Smooth muscle cell (in vitro differentiated cells): ENCODE measurements around the gene ATF7. TPM values are rescaled to one million over a fixed set of nuclear protein-coding genes. Genes with fewer than 3 reads are reported as not detected.
A peak's percentile ranks its signal among the peaks of the same experiment; 100 is the strongest.

ENCODE experiments used
- DNase-seq: peaks from one replicate; lab custom pipeline; 2025; ENCODE audit not compliant: unreplicated experiment; lab: John Stamatoyannopoulos, UW
- H2AFZ ChIP-seq: fragments of 200-600 bp; sonication (generic); 2 replicates; pipeline ENCODE4 v1.6.0; 2016; ENCODE audit warnings: antibody characterized with exemption, low read depth, mild to moderate bottlenecking
- H3F3A ChIP-seq: fragments of 200-600 bp; sonication (generic); 2 replicates; pipeline ENCODE4 v1.6.0; 2017; ENCODE audit warnings: antibody characterized with exemption, low read depth
- H3K27ac ChIP-seq: fragments of 200-600 bp; sonication (generic); 2 replicates; pipeline ENCODE4 v1.5.1; 2016; ENCODE audit warnings: low read depth, mild to moderate bottlenecking
- H3K27me3 ChIP-seq: fragments of 200-600 bp; sonication (generic); 2 replicates; pipeline ENCODE4 v1.6.1; 2016; ENCODE audit warnings: low read depth, mild to moderate bottlenecking
- H3K36me3 ChIP-seq: fragments of 200-600 bp; sonication (generic); 2 replicates; pipeline ENCODE4 v1.5.1; 2016; ENCODE audit warnings: low read depth
- H3K4me1 ChIP-seq: fragments of 200-600 bp; sonication (generic); 2 replicates; pipeline ENCODE4 v1.5.1; 2016; ENCODE audit warnings: low read depth
- H3K4me2 ChIP-seq: fragments of 200-600 bp; sonication (generic); 2 replicates; pipeline ENCODE4 v1.6.0; 2016; ENCODE audit warnings: mild to moderate bottlenecking
- H3K4me3 ChIP-seq: fragments of 200-600 bp; sonication (generic); 2 replicates; pipeline ENCODE4 v1.5.1; 2016; ENCODE audit warnings: mild to moderate bottlenecking
- H3K79me2 ChIP-seq: fragments of 200-600 bp; sonication (generic); 2 replicates; pipeline ENCODE4 v1.6.0; 2016; ENCODE audit warnings: low read depth, mild to moderate bottlenecking
- H3K9ac ChIP-seq: fragments of 200-600 bp; sonication (generic); 2 replicates; pipeline ENCODE4 v1.6.0; 2016; ENCODE audit warnings: low read depth
- H3K9me3 ChIP-seq: fragments of 200-600 bp; sonication (generic); replicated peaks from 2 replicates; pipeline ENCODE4 v1.5.1; 2016; ENCODE audit warnings: low read depth
- H4K20me1 ChIP-seq: fragments of 200-600 bp; sonication (generic); 2 replicates; pipeline ENCODE4 v1.6.0; 2016; ENCODE audit warnings: low read depth
- WGBS: methylation state at CpG from one replicate; pipeline ENCODE4 v1.1.7; 2016; ENCODE audit warnings: low lambda C conversion rate; 5-methylcytosine and 5-hydroxymethylcytosine counted together
- polyA plus RNA-seq: library from polyadenylated mRNA; unstranded; fragments of >200 nt; fragmentation: Nextera tagmentation; extraction: Ambion mirVana; gene quantifications from 2 replicates; pipeline ENCODE4 v1.2.1, GENCODE V29; 2016
- total RNA-seq: library from RNA; depleted of rRNA; stranded (reverse); fragments of >200 nt; gene quantifications from 2 replicates; pipeline ENCODE4 v1.2.3, GENCODE V29; 2014
- TF ChIP-seq, protein P1 (sequence below): fragments of 200-600 bp; sonication (generic); IDR thresholded peaks from 2 replicates; pipeline ENCODE4 v1.5.1; 2017; ENCODE audit warnings: borderline replicate concordance, mild to moderate bottlenecking, antibody characterized with exemption; ENCODE audit not compliant: insufficient read depth, poor library complexity, severe bottlenecking

The ATF7 gene
- total and polyA plus RNA-seq, 2 experiments from 2014 or later = 15.2 to 28.5 TPM

GRCh38 chr12:53479331-53479730 is 146.9 kb downstream of the ATF7 start:
- TF ChIP-seq, protein P1, sequence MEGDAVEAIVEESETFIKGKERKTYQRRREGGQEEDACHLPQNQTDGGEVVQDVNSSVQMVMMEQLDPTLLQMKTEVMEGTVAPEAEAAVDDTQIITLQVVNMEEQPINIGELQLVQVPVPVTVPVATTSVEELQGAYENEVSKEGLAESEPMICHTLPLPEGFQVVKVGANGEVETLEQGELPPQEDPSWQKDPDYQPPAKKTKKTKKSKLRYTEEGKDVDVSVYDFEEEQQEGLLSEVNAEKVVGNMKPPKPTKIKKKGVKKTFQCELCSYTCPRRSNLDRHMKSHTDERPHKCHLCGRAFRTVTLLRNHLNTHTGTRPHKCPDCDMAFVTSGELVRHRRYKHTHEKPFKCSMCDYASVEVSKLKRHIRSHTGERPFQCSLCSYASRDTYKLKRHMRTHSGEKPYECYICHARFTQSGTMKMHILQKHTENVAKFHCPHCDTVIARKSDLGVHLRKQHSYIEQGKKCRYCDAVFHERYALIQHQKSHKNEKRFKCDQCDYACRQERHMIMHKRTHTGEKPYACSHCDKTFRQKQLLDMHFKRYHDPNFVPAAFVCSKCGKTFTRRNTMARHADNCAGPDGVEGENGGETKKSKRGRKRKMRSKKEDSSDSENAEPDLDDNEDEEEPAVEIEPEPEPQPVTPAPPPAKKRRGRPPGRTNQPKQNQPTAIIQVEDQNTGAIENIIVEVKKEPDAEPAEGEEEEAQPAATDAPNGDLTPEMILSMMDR = no peak
- Histone ChIP-seq H3K27ac (peak overlapping the region; percentile 63), H3K9me3 (no peaks in the 10 kb centered on the region), H3K9ac (no peak overlapping the region), H4K20me1 (peaks cover 100% of the 10 kb centered on the region), H3K79me2 (peaks cover 34% of the 10 kb centered on the region), H2AFZ (no peak overlapping the region), H3K27me3 (no peaks in the 10 kb centered on the region), H3K4me2 (no peak overlapping the region), H3K4me3 (no peak overlapping the region), H3K4me1 (peaks cover 4% of the 10 kb centered on the region), H3K36me3 (peaks cover 22% of the 10 kb centered on the region), H3F3A (peaks cover 76% of the 10 kb centered on the region)
- DNase-seq = no peak
- 84% methylated on average over 5 of the region's 5 CpGs for WGBS

GRCh38 chr12:53478865-53479264 is 147.3 kb downstream of the ATF7 start:
- peaks cover 71% of the 10 kb centered on the region for H3F3A ChIP-seq
- 87% methylated on average over 1 of the region's 1 CpG for WGBS
- H3K9me3 ChIP-seq = no peaks in the 10 kb centered on the region
- peaks cover 7% of the 10 kb centered on the region for H3K4me1 ChIP-seq
- no peak for DNase-seq
- peak overlapping the region; percentile 63 for H3K27ac ChIP-seq
- H2AFZ ChIP-seq = no peak overlapping the region
- peaks cover 100% of the 10 kb centered on the region for H4K20me1 ChIP-seq
- peaks cover 39% of the 10 kb centered on the region for H3K79me2 ChIP-seq
- H3K4me3 ChIP-seq = no peak overlapping the region
- no peak overlapping the region for H3K9ac ChIP-seq
- H3K27me3 ChIP-seq = no peaks in the 10 kb centered on the region
- H3K36me3 ChIP-seq = peaks cover 22% of the 10 kb centered on the region
- TF ChIP-seq, protein P1 = no peak
- no peak overlapping the region for H3K4me2 ChIP-seq

DNA sequence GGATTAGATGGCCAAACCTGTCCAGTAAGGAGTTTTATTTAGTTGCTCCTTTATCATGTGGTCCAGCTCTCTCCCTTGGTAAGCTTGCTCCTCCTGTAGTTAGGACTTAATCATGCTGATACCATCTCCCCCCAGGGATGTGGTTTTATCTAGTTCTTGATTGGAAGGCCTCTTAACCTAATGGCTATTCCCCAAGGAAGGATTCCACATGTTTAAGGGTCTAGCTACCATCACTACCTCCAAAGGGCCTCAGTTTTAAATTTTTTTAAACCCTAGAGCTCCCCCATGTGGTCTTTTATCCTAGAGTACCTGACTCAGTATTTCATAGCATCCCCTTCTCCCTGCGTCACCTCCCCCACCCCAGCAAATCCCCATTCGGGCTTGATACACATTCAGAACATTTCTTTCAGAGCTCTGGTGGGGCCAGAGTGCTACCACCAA is 149.4 kb downstream of the ATF7 start:
- H4K20me1 ChIP-seq = peaks cover 100% of the 10 kb centered on the region
- H3K79me2 ChIP-seq = peaks cover 59% of the 10 kb centered on the region
- peaks cover 15% of the 10 kb centered on the region for H3K4me1 ChIP-seq
- no peaks in the 10 kb centered on the region for H3K27me3 ChIP-seq
- H3K4me2 ChIP-seq = no peak overlapping the region
- H3K4me3 ChIP-seq = no peak overlapping the region
- no peaks in the 10 kb centered on the region for H3K9me3 ChIP-seq
- H3K36me3 ChIP-seq = peaks cover 22% of the 10 kb centered on the region
- 85% methylated on average over 2 of the region's 2 CpGs for WGBS
- peak overlapping the region; percentile 53 for H3K27ac ChIP-seq
- peaks cover 75% of the 10 kb centered on the region for H3F3A ChIP-seq
- DNase-seq = no peak
- TF ChIP-seq, protein P1 = peak; percentile 34
- no peak overlapping the region for H3K9ac ChIP-seq
- no peak overlapping the region for H2AFZ ChIP-seq

- H3K9me3 ChIP-seq = no peaks in the 10 kb centered on the region
- H3K4me2 ChIP-seq = no peak overlapping the region
- H2AFZ ChIP-seq = no peak overlapping the region
- no peak overlapping the region for H3K9ac ChIP-seq
- H3K36me3 ChIP-seq = peaks cover 30% of the 10 kb centered on the region
- TF ChIP-seq, protein P1 = no peak
- H4K20me1 ChIP-seq = peaks cover 99% of the 10 kb centered on the region
- peaks cover 74% of the 10 kb centered on the region for H3F3A ChIP-seq
- H3K4me1 ChIP-seq = peaks cover 15% of the 10 kb centered on the region
- H3K79me2 ChIP-seq = peaks cover 75% of the 10 kb centered on the region
- 92% methylated on average over 13 of the region's 13 CpGs for WGBS
- no peaks in the 10 kb centered on the region for H3K27me3 ChIP-seq
- H3K27ac ChIP-seq = peak overlapping the region; percentile 30
- no peak for DNase-seq
- H3K4me3 ChIP-seq = no peak overlapping the region
These were observed 151.4 kb downstream of the ATF7 start for GRCh38 chr12:53474819-53475218.
